ENCODE measurements around the gene SORBS2.

DNA sequence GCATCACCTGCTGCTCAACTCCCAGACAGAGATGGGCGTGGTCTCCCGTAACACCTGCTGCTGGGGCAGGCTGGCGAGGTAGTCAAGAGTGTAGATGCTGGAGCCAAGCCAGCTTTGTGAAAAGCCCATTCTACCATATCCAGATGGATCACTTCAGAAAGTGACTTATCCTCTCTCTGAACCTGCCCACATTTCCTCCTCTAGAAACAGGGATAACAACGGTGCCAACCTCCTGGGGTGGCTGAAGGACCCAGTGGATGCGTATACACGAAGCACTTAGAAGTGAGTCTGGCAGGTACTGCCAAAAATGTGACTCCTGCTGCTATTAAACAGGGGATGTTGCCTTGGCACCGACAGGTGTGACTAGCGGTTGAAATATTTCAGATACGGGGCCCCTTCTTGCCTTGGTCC, 95.8 kb downstream of the SORBS2 start:
- TF ChIP-seq POLR2A (IDR thresholded peaks at IDR 0.05) (no peak), CTCF (IDR thresholded peaks at IDR 0.05) (no peak)
